Ovary (tissue), 3 donors: ENCODE results near the gene LSP1.

Experiments
- CTCF ChIP-seq, 3 donors: fragments of 450-650 bp in 2 of 3; fragments of 200-600 bp in 1 of 3; IDR thresholded peaks; one replicate each; pipeline versions ENCODE4 v1.5.1 to v1.8.0; 2016 to 2022; ENCODE audit warnings: antibody characterized with exemption in 3 of 3, mild to moderate bottlenecking in 1 of 3
- POLR2A ChIP-seq: fragments of 450-650 bp; IDR thresholded peaks from one replicate; pipeline ENCODE4 v1.6.1; 2017; ENCODE audit warnings: antibody characterized with exemption, mild to moderate bottlenecking, moderate library complexity
- donor health status: DM: no; HTN: no; CAD: no.

DNA sequence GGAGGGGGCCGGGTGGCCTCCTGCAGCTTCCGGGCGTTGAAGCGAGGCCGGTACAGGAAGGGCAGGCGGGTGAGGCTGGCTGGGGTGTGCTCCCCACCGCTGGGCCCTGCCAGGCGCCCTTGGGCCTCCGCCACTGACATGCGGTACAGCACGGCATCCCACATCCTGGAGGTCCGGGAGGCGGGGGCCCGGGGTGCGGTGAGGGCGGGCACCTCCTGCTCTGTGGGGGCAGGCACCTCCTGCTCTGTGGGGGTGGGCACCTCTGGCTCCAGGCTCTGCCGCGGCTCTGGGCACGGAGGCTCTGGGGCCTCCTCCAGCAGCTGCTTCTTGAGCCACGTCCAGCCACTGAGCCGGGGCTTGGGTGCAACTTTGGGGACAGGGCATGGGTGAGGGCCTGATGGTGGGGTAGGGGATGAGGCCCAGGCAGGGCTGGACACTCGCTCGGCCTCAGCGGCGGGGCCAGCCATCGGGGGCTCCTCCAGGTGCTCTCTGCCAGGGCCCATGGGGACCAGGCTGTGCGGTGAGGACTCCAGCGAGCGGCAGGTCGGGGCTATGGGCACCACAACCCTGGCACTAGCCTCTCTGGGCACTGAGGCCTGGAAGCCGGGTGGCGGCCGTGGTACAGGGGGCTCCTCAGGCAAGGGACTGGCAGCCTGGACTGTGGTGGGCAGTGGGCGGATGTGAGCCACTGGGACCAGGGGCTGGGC, 36.5 kb downstream of the LSP1 start:
- TF ChIP-seq CTCF (IDR thresholded peaks at IDR 0.05): no peak
- no peak for TF ChIP-seq POLR2A
